HG03097 (cell line): ENCODE data around the gene NYNRIN.

Experiments
- ATAC-seq: cut with Tn5 transposase; IDR thresholded peaks from one replicate; pipeline ENCODE4 v1.9.1; 2021; ENCODE audit not compliant: unreplicated experiment, low FRiP score

Gene NYNRIN

GRCh38 chr14:24390701-24391468 lies 7.9 kb upstream of the NYNRIN start:
- ATAC-seq = no peak

- ATAC-seq = no peak
Observed at GRCh38 chr14:24392325-24393091, 6.3 kb upstream of the NYNRIN start.

- ATAC-seq = no peak
Observed at GRCh38 chr14:24394275-24394674, 4.5 kb upstream of the NYNRIN start.

DNA sequence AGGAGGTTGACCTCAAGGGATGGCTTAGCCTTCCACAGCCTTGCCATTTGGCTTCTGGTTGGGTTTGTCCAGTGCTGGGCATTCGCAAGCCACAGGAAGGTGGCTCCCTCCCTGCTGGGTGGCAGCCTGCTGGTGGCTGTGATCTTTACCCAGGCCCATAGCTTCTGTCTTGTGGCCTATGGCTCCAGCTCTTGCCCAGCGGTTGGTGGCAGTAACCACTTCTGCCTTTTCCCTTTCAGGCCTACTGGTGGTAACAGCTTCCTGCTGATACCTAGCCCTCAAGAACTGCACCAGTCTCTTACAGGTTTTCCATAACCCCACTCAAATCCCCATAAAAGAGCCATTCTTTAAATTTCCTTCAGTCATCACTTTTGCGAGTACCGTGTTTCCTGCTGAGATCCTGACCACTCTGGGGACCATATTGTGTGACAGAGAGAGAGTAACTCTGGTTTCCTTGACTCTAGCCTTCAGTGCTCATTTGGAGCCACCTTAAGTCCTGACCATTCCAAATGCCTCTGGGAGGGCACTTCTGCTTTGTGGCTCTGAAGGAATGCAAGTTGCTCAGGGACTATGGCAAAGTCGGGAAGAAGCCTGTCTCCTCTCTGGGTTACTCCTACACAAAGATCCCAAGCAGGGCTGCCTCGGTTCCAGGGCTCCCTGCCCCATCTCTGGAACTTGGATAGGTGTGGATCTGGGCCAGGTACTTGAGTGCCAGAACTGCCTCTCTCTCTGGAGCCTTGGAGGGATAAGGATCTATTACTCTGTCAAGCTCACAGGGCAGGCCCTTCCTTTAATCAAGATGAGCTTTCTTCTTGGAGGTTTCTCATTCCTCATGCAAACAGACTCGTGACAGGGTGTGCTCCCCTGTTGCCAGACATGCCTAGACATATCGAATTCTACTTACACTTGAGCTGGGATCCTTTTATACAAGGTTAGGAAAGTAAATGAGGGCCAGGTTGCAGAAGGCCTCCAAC lies 2.9 kb upstream of the NYNRIN start:
- no peak for ATAC-seq

GRCh38 chr14:24397639-24398292 lies 1.0 kb upstream of the NYNRIN start:
- no peak for ATAC-seq

GRCh38 chr14:24398293-24398652 lies 530 bp upstream of the NYNRIN start:
- no peak for ATAC-seq

DNA sequence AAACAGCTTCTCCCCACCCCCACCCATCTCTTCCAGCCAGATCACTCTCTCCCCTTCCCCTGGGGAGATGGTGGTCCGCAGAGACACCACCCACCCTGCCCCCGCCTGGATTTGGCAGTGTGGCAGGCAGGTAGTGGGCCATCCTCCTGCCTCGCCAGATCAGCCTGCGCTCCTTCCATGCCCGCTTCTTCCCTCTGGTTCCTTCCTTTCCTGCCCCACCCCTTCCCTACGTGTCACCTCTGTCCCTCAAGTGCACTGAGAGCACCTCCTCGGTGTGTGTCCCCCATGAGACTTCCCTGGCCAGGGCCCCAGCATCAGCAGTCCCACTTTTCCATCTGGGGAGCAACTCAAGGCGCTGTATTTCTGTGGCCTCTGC lies 632 bp downstream of the NYNRIN start:
- ATAC-seq = no peak

DNA sequence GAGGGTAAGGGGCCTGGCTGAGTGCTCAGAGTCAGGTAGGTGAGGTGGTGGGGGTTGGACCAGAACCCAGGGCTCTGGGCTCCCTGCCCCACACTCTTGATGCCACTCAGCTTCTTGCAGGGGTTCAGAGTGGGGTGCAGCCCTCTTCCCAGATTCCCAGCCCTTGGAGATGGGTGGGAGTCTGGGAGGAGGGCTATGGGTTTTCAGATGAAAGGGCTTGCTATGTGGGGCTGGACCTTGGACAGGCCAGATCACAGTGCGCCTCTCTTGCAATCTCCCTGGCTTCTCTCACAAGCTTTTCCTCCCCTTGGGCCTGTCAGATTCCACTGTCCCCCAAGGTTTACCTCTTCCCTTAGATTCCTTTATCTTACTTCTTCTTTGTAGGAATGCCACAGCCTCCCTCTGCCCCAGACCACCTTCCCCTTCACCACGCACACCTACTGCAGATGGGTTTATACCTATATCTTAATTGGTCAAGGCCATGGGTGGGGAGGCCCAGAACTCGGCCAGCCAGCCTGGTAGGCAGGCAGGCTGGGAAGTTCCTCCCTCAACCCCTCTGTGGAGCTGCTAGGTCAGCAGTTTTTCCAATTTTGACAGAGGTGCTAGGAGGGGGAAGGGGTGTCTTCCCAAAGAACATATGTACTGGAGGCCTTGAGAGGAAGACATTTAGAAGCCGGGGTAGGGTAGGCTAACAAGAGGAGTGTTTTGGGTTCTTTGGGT lies 1.4 kb downstream of the NYNRIN start:
- no peak for ATAC-seq

DNA sequence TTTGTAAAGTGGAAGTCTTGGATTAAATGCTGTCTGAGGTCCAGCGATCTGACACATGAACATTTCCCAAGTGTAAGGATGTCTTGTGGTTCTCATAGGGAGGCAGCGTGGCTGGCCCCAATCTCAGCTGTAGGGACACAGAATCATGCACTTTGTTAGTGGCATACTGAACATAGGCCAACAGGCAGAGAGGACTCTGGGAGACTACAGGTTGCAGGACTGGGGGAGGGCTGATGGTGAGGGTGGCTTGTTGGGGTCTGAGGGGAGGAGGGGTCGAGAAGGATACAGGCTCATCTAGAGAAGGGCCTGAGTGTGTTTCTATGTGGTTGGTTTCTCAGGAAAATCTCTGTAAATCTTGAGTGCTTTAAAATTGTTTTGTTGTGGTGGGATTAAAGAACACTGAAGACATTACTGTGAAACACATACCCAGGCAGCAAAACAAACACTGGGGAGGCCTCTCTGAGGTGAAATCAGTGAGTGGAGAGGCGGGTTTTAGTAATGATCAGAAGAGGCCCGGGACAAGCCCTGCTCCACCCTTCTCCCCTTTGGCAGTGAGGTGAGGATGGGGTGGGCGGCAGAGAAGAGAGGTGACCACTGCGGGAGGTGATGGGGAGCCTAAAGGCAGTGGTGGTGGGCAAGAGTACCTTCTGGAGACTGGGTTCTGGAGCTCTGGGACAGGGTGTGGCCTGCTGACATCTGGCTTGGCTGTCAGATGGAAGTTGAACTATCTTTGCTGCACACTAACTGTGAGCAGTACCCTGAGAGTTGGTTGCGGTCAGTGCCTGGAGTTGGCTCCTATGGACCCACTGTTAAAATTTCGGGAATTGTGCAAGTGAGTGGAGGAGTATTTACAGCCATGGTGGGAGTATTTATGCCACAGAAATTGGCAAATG lies 3.3 kb downstream of the NYNRIN start:
- ATAC-seq = no peak

GRCh38 chr14:24403294-24403998 lies 4.6 kb downstream of the NYNRIN start:
- ATAC-seq = no peak

GRCh38 chr14:24404814-24405213 lies 6.0 kb downstream of the NYNRIN start:
- ATAC-seq = no peak

GRCh38 chr14:24406416-24406815 lies 7.6 kb downstream of the NYNRIN start:
- no peak for ATAC-seq

- ATAC-seq = no peak
Observed at GRCh38 chr14:24407608-24408325, 9.0 kb downstream of the NYNRIN start.

DNA sequence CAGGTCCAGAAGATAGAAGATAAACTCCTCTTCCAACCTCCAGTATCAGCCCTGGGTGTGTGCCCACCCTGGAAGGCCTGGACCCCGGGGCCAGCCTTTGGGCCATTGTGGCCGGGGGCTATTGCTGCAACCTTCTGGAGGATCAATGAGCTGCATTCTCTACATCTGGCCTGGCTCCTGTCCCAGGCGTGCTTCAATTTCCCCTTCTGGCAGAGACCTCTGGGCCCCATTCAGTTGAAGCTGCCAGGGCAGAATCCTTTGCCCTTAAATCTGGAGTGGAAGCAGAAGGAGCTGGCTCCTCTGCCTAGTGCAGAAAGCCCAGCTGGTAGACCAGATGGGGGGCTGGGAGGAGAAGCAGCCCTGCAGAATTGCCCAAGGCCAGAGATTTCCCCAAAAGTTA lies 10.0 kb downstream of the NYNRIN start:
- ATAC-seq = no peak

- no peak for ATAC-seq
Observed at GRCh38 chr14:24409192-24409591, 10.4 kb downstream of the NYNRIN start.

- ATAC-seq = no peak
Observed at GRCh38 chr14:24409956-24410355, 11.2 kb downstream of the NYNRIN start.
